ENCODE data around the gene VAMP2. TPM values are rescaled to one million over a fixed set of nuclear protein-coding genes. Genes with fewer than 3 reads are reported as not detected.
A peak's percentile ranks its signal among the peaks of the same experiment; 100 is the strongest.

The VAMP2 gene
- total RNA-seq, 1 donor from 2014 or later = 2.1 TPM

GRCh38 chr17:8153525-8153956 lies 9.2 kb downstream of the VAMP2 start:
- DNase-seq (ENCODE audit: low read depth) = peak; percentile 94
- TF ChIP-seq CTCF (conservative IDR thresholded peaks at IDR 0.05; ENCODE audit: low read depth, low read length) = no peak
- peak overlapping the region; percentile 90 for H3K4me3 ChIP-seq (ENCODE audit: low read depth, low read length)

- peak overlapping the region; percentile 93 for H3K4me3 ChIP-seq (ENCODE audit: low read depth, low read length)
- TF ChIP-seq CTCF (conservative IDR thresholded peaks at IDR 0.05; ENCODE audit: low read depth, low read length) = no peak
Measured at GRCh38 chr17:8153031-8153451, 9.7 kb downstream of the VAMP2 start.

GRCh38 chr17:8152112-8152775 lies 10.5 kb downstream of the VAMP2 start, which contains the start of gene PER1:
TSS of gene PER1 (minus strand) at chr17:8152404. CDS start at chr17:8150706, 1,698 bp downstream.
- DNase-seq (ENCODE audit: low read depth) = peak; percentile 59
- H3K4me3 ChIP-seq (ENCODE audit: low read depth, low read length) = peak within 1 kb of the TSS; percentile 93
- no peak for TF ChIP-seq CTCF (conservative IDR thresholded peaks at IDR 0.05; ENCODE audit: low read depth, low read length)

More at GRCh38 chr17:8153031-8153451, 9.7 kb downstream of the VAMP2 start:
- DNase-seq (ENCODE audit: low read depth) = no peak

GRCh38 chr17:8151641-8152111 lies 11.1 kb downstream of the VAMP2 start:
- DNase-seq (ENCODE audit: low read depth) = no peak
- peak overlapping the region; percentile 93 for H3K4me3 ChIP-seq (ENCODE audit: low read depth, low read length)
- TF ChIP-seq CTCF (conservative IDR thresholded peaks at IDR 0.05; ENCODE audit: low read depth, low read length) = no peak

- no peak for DNase-seq (ENCODE audit: low read depth)
- TF ChIP-seq CTCF (conservative IDR thresholded peaks at IDR 0.05; ENCODE audit: low read depth, low read length) = no peak
- H3K4me3 ChIP-seq (ENCODE audit: low read depth, low read length) = peak overlapping the region; percentile 93
Measured at GRCh38 chr17:8151120-8151640, 11.6 kb downstream of the VAMP2 start.

- no peak for TF ChIP-seq CTCF (conservative IDR thresholded peaks at IDR 0.05; ENCODE audit: low read depth, low read length)
Measured at GRCh38 chr17:8150194-8151119, 12.3 kb downstream of the VAMP2 start.

More at GRCh38 chr17:8150194-8151119, 12.3 kb downstream of the VAMP2 start:
- H3K4me3 ChIP-seq (ENCODE audit: low read depth, low read length) = peak overlapping the region; percentile 93
- no peak for DNase-seq (ENCODE audit: low read depth)
